Endometrial microvascular endothelial cells (primary cell): ENCODE results near the gene CPB1. TPM values are rescaled to one million over a fixed set of nuclear protein-coding genes. Genes with fewer than 3 reads are reported as not detected.

Experiments used
- in situ Hi-C: cut with HindIII; loops from 2 replicates; pipeline ENCODE4 v1.10.0; 2017; ENCODE audit warnings: low sequenced_read_pairs, low pct_unique_long_range_greater_than_20kb; ENCODE audit errors: inconsistent ontology term
- total RNA-seq: library from RNA; depleted of rRNA; stranded (reverse); fragments of >200 nt; gene quantifications from one replicate; pipeline ENCODE4 v1.2.3, GENCODE V29; 2015; ENCODE audit errors: inconsistent ontology term

The CPB1 gene
- total RNA-seq, 1 donor from 2014 or later: not detected

- in situ Hi-C loops: no loop called here
Observed at GRCh38 chr3:148873270-148873927, 45.8 kb downstream of the CPB1 start.

GRCh38 chr3:148873977-148874376 is 46.4 kb downstream of the CPB1 start:
- in situ Hi-C loops: no loop called here

- in situ Hi-C loops: no loop called here
Observed at GRCh38 chr3:148878095-148878494, 50.5 kb downstream of the CPB1 start.

- in situ Hi-C loops: no loop called here
Observed at GRCh38 chr3:148879256-148879655, 51.6 kb downstream of the CPB1 start.

- in situ Hi-C loops: no loop called here
Observed at GRCh38 chr3:148880681-148881080, 53.1 kb downstream of the CPB1 start.

- in situ Hi-C loops: no loop called here
Observed at GRCh38 chr3:148881286-148881685, 53.7 kb downstream of the CPB1 start.

GRCh38 chr3:148882288-148882687 is 54.7 kb downstream of the CPB1 start:
- in situ Hi-C loops: no loop called here

- in situ Hi-C loops: no loop called here
Observed at GRCh38 chr3:148883163-148883562, 55.6 kb downstream of the CPB1 start.

GRCh38 chr3:148884261-148884660 is 56.6 kb downstream of the CPB1 start:
- in situ Hi-C loops: no loop called here

GRCh38 chr3:148889828-148890227 is 62.2 kb downstream of the CPB1 start:
- in situ Hi-C loops: no loop called here

GRCh38 chr3:148896062-148896461 is 68.5 kb downstream of the CPB1 start:
- in situ Hi-C loops: no loop called here

- in situ Hi-C loops: no loop called here
Observed at GRCh38 chr3:148901987-148902791, 74.6 kb downstream of the CPB1 start.

- in situ Hi-C loops: no loop called here
Observed at GRCh38 chr3:148903022-148903442, 75.4 kb downstream of the CPB1 start.

GRCh38 chr3:148903941-148904340 is 76.3 kb downstream of the CPB1 start:
- in situ Hi-C loops: no loop called here

GRCh38 chr3:148906667-148907066 is 79.1 kb downstream of the CPB1 start:
- in situ Hi-C loops: no loop called here

Other genes with a start within 250 kb of the CPB1 start
- not detected for gene AGTR1, start 129.9 kb upstream of the CPB1 start, total RNA-seq
- 3.0 TPM for gene CPA3, start 37.5 kb downstream of the CPB1 start, total RNA-seq
- 73.1 TPM for gene GYG1, start 163.7 kb downstream of the CPB1 start, total RNA-seq